GM23338 (cell line): Measurements from ENCODE around the gene HEXD. TPM values are rescaled to one million over a fixed set of nuclear protein-coding genes. Genes with fewer than 3 reads are reported as not detected.

Experiments
- ATAC-seq: fragments of 200-7000 bp; cut with Tn5 transposase; 3 replicates; pipeline ENCODE4 v1.9.1; 2020
- DNase-seq: peaks from one replicate; pipeline ENCODE4 v3.0.0-alpha.2; 2015; ENCODE audit warnings: low spot score
- H2AFZ ChIP-seq: fragments of 200-600 bp; sonication (generic); 2 replicates; pipeline ENCODE4 v1.8.0; 2016; ENCODE audit warnings: antibody characterized with exemption, mild to moderate bottlenecking, moderate library complexity
- H3F3A ChIP-seq: fragments of 200-600 bp; sonication (generic); replicated peaks from 2 replicates; pipeline ENCODE4 v1.8.0; 2017; ENCODE audit warnings: antibody characterized with exemption, mixed run types, low read depth
- H3K27ac ChIP-seq: fragments of 200-600 bp; sonication (generic); 2 replicates; pipeline ENCODE4 v1.6.1; 2016; ENCODE audit warnings: low read depth
- H3K27me3 ChIP-seq: fragments of 200-600 bp; sonication (generic); 2 replicates; pipeline ENCODE4 v1.8.0; 2016; ENCODE audit warnings: mild to moderate bottlenecking, mixed run types, moderate library complexity; ENCODE audit not compliant: insufficient read depth
- H3K36me3 ChIP-seq: fragments of 200-600 bp; sonication (generic); 2 replicates; pipeline ENCODE4 v1.8.0; 2016; ENCODE audit warnings: mild to moderate bottlenecking; ENCODE audit not compliant: insufficient read depth
- H3K4me1 ChIP-seq: fragments of 200-600 bp; sonication (generic); 2 replicates; pipeline ENCODE4 v1.8.0; 2016; ENCODE audit warnings: mild to moderate bottlenecking, moderate library complexity; ENCODE audit not compliant: insufficient read depth
- H3K4me2 ChIP-seq: fragments of 200-600 bp; sonication (generic); 2 replicates; pipeline ENCODE4 v1.7.1; 2017; ENCODE audit warnings: mixed run types
- H3K4me3 ChIP-seq: fragments of 200-600 bp; sonication (generic); 2 replicates; pipeline ENCODE4 v1.6.1; 2016; ENCODE audit warnings: mixed run types
- H3K79me2 ChIP-seq: fragments of 200-600 bp; sonication (generic); replicated peaks from 2 replicates; pipeline ENCODE4 v1.8.0; 2017; ENCODE audit warnings: mild to moderate bottlenecking; ENCODE audit not compliant: insufficient read depth
- H3K9me2 ChIP-seq: fragments of 200-600 bp; sonication (generic); 2 replicates; pipeline ENCODE4 v1.8.0; 2017; ENCODE audit not compliant: insufficient read depth
- H4K20me1 ChIP-seq: fragments of 200-600 bp; sonication (generic); replicated peaks from 2 replicates; pipeline ENCODE4 v1.8.0; 2017; ENCODE audit warnings: mild to moderate bottlenecking; ENCODE audit not compliant: insufficient read depth
- H3K27ac Mint-ChIP-seq: 2 replicates; pipeline ENCODE4 v1.8.0; 2020; ENCODE audit warnings: inconsistent platforms, mild to moderate bottlenecking, moderate library complexity, mixed read lengths
- H3K27me3 Mint-ChIP-seq: 3 replicates; pipeline ENCODE4 v1.8.0; 2022; ENCODE audit warnings: low read depth, mild to moderate bottlenecking, moderate library complexity, mixed read lengths, inconsistent platforms; ENCODE audit not compliant: insufficient read depth, poor library complexity
- H3K36me3 Mint-ChIP-seq: 3 replicates; pipeline ENCODE4 v1.8.0; 2021; ENCODE audit warnings: low read depth, mild to moderate bottlenecking, inconsistent platforms, moderate library complexity, mixed read lengths
- H3K4me1 Mint-ChIP-seq: 3 replicates; pipeline ENCODE4 v1.8.0; 2020; ENCODE audit warnings: mild to moderate bottlenecking, inconsistent platforms, mixed read lengths
- H3K4me3 Mint-ChIP-seq: 3 replicates; pipeline ENCODE4 v1.8.0; 2021; ENCODE audit warnings: moderate library complexity, mild to moderate bottlenecking, inconsistent platforms, mixed read lengths
- H3K9me3 Mint-ChIP-seq: 3 replicates; pipeline ENCODE4 v1.8.0; 2020; ENCODE audit warnings: moderate library complexity, mild to moderate bottlenecking, inconsistent platforms, mixed read lengths
- CREB1 ChIP-seq: fragments of 250-450 bp; sonication (Bioruptor Pico); IDR thresholded peaks from 2 replicates; pipeline ENCODE4 v1.5.0; 2020; ENCODE audit warnings: low read depth, mild to moderate bottlenecking, moderate library complexity
- ETS1 ChIP-seq: IDR thresholded peaks from 2 replicates; pipeline ENCODE4 v1.6.1; 2016; ENCODE audit warnings: antibody characterized with exemption
- EZH2 ChIP-seq: fragments of 200-600 bp; sonication (generic); IDR thresholded peaks from one replicate; pipeline ENCODE4 v1.8.0; 2017; ENCODE audit warnings: antibody characterized with exemption, mild to moderate bottlenecking, low read depth; ENCODE audit not compliant: unreplicated experiment
- EZH2phosphoT487 ChIP-seq: fragments of 200-600 bp; sonication (generic); IDR thresholded peaks from one replicate; pipeline ENCODE4 v1.8.1; 2018; ENCODE audit warnings: antibody characterized with exemption; ENCODE audit not compliant: unreplicated experiment
- JUNB ChIP-seq: IDR thresholded peaks from one replicate; pipeline ENCODE4 v1.6.1; 2016; ENCODE audit warnings: antibody characterized with exemption; ENCODE audit not compliant: unreplicated experiment
- NANOG ChIP-seq: IDR thresholded peaks from 2 replicates; pipeline ENCODE4 v1.6.1; 2016; ENCODE audit warnings: antibody characterized with exemption, borderline replicate concordance
- POLR2AphosphoS5 ChIP-seq: IDR thresholded peaks from 2 replicates; pipeline ENCODE4 v1.6.1; 2016; ENCODE audit warnings: antibody characterized with exemption, low read depth
- STAT1 ChIP-seq: IDR thresholded peaks from one replicate; pipeline ENCODE4 v1.6.1; 2016; ENCODE audit warnings: antibody characterized with exemption; ENCODE audit not compliant: unreplicated experiment
- ZNF114 ChIP-seq: fragments of 250-450 bp; sonication (Bioruptor Pico); IDR thresholded peaks from 2 replicates; pipeline ENCODE4 v1.5.0; 2020; ENCODE audit warnings: mild to moderate bottlenecking, moderate library complexity
- ZNF331 ChIP-seq: fragments of 250-450 bp; sonication (Bioruptor Pico); IDR thresholded peaks from 2 replicates; pipeline ENCODE4 v1.5.0; 2020; ENCODE audit warnings: low read depth, mild to moderate bottlenecking, moderate library complexity
- polyA plus RNA-seq: library from polyadenylated mRNA; unstranded; fragments of >200 nt; fragmentation: Nextera tagmentation; extraction: Ambion mirVana; gene quantifications from 2 replicates; pipeline ENCODE4 v1.2.1, GENCODE V29; 2016
- total RNA-seq: library from RNA; depleted of rRNA; stranded (reverse); fragments of >200 nt; shearing (Covaris generic); gene quantifications from 2 replicates; pipeline ENCODE4 v1.2.3, GENCODE V29; 2014
- TF ChIP-seq, protein P1 (sequence below), 2 experiments: fragments of 200-600 bp in 1 of 2; sonication (generic) in 1 of 2; conservative IDR thresholded peaks; 2 replicates each; pipeline versions ENCODE4 v1.5.1 to v1.6.1; 2016 to 2017; ENCODE audit warnings: antibody characterized with exemption in 2 of 2, low read depth in 2 of 2, mild to moderate bottlenecking in 2 of 2, moderate library complexity in 1 of 2
- TF ChIP-seq, protein P2 (sequence below): fragments of 250-450 bp; sonication (Bioruptor Pico); IDR thresholded peaks from 2 replicates; pipeline ENCODE4 v1.5.0; 2020; ENCODE audit warnings: mild to moderate bottlenecking, moderate library complexity
- TF ChIP-seq, protein P3 (sequence below): IDR thresholded peaks from one replicate; pipeline ENCODE4 v1.6.1; 2018; ENCODE audit warnings: antibody characterized with exemption; ENCODE audit not compliant: unreplicated experiment

Gene HEXD
- total and polyA plus RNA-seq, 2 experiments from 2014 or later = 11.9 to 31.1 TPM

- Mint-ChIP-seq H3K27ac (no peak overlapping the region), H3K4me1 (peaks cover 3% of the 10 kb centered on the region; the same call in 2 of the 3 replicates), H3K9me3 (no peaks in the 10 kb centered on the region; the same call in 2 of the 3 replicates), H3K36me3 (no peaks in the 10 kb centered on the region), H3K27me3 (peaks cover 23% of the 10 kb centered on the region), H3K4me3 (no peak overlapping the region)
- Histone ChIP-seq H3K4me1 (no peaks in the 10 kb centered on the region), H3K4me2 (no peak overlapping the region), H3F3A (no peaks in the 10 kb centered on the region), H2AFZ (no peak overlapping the region), H3K36me3 (no peaks in the 10 kb centered on the region), H3K27ac (no peak overlapping the region), H3K79me2 (no peaks in the 10 kb centered on the region), H3K9me2 (no peaks in the 10 kb centered on the region), H3K27me3 (no peaks in the 10 kb centered on the region), H4K20me1 (no peaks in the 10 kb centered on the region), H3K4me3 (no peak overlapping the region)
- no peak for DNase-seq
- TF ChIP-seq NANOG (no peak), POLR2AphosphoS5 (no peak), ETS1 (no peak), STAT1 (no peak), JUNB (no peak), ZNF114 (CRISPR knock-in tag) (no peak), CREB1 (CRISPR knock-in tag) (no peak), EZH2 (no peak), ZNF331 (CRISPR knock-in tag) (no peak), EZH2phosphoT487 (no peak)
- TF ChIP-seq, protein P1, sequence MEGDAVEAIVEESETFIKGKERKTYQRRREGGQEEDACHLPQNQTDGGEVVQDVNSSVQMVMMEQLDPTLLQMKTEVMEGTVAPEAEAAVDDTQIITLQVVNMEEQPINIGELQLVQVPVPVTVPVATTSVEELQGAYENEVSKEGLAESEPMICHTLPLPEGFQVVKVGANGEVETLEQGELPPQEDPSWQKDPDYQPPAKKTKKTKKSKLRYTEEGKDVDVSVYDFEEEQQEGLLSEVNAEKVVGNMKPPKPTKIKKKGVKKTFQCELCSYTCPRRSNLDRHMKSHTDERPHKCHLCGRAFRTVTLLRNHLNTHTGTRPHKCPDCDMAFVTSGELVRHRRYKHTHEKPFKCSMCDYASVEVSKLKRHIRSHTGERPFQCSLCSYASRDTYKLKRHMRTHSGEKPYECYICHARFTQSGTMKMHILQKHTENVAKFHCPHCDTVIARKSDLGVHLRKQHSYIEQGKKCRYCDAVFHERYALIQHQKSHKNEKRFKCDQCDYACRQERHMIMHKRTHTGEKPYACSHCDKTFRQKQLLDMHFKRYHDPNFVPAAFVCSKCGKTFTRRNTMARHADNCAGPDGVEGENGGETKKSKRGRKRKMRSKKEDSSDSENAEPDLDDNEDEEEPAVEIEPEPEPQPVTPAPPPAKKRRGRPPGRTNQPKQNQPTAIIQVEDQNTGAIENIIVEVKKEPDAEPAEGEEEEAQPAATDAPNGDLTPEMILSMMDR (conservative IDR thresholded peaks at IDR 0.05; ENCODE audit: low read depth in 2 of 2) = no peak
- TF ChIP-seq, protein P2, sequence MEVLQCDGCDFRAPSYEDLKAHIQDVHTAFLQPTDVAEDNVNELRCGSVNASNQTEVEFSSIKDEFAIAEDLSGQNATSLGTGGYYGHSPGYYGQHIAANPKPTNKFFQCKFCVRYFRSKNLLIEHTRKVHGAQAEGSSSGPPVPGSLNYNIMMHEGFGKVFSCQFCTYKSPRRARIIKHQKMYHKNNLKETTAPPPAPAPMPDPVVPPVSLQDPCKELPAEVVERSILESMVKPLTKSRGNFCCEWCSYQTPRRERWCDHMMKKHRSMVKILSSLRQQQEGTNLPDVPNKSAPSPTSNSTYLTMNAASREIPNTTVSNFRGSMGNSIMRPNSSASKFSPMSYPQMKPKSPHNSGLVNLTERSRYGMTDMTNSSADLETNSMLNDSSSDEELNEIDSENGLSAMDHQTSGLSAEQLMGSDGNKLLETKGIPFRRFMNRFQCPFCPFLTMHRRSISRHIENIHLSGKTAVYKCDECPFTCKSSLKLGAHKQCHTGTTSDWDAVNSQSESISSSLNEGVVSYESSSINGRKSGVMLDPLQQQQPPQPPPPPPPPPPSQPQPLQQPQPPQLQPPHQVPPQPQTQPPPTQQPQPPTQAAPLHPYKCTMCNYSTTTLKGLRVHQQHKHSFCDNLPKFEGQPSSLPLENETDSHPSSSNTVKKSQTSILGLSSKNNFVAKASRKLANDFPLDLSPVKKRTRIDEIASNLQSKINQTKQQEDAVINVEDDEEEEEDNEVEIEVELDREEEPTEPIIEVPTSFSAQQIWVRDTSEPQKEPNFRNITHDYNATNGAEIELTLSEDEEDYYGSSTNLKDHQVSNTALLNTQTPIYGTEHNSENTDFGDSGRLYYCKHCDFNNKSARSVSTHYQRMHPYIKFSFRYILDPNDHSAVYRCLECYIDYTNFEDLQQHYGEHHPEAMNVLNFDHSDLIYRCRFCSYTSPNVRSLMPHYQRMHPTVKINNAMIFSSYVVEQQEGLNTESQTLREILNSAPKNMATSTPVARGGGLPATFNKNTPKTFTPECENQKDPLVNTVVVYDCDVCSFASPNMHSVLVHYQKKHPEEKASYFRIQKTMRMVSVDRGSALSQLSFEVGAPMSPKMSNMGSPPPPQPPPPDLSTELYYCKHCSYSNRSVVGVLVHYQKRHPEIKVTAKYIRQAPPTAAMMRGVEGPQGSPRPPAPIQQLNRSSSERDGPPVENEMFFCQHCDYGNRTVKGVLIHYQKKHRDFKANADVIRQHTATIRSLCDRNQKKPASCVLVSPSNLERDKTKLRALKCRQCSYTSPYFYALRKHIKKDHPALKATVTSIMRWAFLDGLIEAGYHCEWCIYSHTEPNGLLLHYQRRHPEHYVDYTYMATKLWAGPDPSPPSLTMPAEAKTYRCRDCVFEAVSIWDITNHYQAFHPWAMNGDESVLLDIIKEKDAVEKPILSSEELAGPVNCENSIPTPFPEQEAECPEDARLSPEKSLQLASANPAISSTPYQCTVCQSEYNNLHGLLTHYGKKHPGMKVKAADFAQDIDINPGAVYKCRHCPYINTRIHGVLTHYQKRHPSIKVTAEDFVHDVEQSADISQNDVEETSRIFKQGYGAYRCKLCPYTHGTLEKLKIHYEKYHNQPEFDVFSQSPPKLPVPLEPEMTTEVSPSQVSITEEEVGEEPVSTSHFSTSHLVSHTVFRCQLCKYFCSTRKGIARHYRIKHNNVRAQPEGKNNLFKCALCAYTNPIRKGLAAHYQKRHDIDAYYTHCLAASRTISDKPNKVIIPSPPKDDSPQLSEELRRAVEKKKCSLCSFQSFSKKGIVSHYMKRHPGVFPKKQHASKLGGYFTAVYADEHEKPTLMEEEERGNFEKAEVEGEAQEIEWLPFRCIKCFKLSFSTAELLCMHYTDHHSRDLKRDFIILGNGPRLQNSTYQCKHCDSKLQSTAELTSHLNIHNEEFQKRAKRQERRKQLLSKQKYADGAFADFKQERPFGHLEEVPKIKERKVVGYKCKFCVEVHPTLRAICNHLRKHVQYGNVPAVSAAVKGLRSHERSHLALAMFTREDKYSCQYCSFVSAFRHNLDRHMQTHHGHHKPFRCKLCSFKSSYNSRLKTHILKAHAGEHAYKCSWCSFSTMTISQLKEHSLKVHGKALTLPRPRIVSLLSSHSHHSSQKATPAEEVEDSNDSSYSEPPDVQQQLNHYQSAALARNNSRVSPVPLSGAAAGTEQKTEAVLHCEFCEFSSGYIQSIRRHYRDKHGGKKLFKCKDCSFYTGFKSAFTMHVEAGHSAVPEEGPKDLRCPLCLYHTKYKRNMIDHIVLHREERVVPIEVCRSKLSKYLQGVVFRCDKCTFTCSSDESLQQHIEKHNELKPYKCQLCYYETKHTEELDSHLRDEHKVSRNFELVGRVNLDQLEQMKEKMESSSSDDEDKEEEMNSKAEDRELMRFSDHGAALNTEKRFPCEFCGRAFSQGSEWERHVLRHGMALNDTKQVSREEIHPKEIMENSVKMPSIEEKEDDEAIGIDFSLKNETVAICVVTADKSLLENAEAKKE (CRISPR knock-in tag) = no peak
- TF ChIP-seq, protein P3, sequence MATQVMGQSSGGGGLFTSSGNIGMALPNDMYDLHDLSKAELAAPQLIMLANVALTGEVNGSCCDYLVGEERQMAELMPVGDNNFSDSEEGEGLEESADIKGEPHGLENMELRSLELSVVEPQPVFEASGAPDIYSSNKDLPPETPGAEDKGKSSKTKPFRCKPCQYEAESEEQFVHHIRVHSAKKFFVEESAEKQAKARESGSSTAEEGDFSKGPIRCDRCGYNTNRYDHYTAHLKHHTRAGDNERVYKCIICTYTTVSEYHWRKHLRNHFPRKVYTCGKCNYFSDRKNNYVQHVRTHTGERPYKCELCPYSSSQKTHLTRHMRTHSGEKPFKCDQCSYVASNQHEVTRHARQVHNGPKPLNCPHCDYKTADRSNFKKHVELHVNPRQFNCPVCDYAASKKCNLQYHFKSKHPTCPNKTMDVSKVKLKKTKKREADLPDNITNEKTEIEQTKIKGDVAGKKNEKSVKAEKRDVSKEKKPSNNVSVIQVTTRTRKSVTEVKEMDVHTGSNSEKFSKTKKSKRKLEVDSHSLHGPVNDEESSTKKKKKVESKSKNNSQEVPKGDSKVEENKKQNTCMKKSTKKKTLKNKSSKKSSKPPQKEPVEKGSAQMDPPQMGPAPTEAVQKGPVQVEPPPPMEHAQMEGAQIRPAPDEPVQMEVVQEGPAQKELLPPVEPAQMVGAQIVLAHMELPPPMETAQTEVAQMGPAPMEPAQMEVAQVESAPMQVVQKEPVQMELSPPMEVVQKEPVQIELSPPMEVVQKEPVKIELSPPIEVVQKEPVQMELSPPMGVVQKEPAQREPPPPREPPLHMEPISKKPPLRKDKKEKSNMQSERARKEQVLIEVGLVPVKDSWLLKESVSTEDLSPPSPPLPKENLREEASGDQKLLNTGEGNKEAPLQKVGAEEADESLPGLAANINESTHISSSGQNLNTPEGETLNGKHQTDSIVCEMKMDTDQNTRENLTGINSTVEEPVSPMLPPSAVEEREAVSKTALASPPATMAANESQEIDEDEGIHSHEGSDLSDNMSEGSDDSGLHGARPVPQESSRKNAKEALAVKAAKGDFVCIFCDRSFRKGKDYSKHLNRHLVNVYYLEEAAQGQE = no peak
- ATAC-seq = no peak
Measured at GRCh38 chr17:82380860-82381702, 37.1 kb upstream of the HEXD start.
